KBM-7 (cell line): ENCODE data around the gene TMEM213.
A peak's percentile ranks its signal among the peaks of the same experiment; 100 is the strongest.

ENCODE experiments used
- DNase-seq: peaks from one replicate; pipeline ENCODE4 v3.0.0-alpha.2; 2015
- in situ Hi-C: fragments of 300-500 bp; cut with MboI; formaldehyde crosslinking; loops from 2 replicates; pipeline ENCODE4 v1.14.3; 2020; ENCODE audit warnings: low sequenced_read_pairs, low pct_unique_long_range_greater_than_20kb, mixed read lengths

TMEM213 gene, protein sequence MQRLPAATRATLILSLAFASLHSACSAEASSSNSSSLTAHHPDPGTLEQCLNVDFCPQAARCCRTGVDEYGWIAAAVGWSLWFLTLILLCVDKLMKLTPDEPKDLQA

DNA sequence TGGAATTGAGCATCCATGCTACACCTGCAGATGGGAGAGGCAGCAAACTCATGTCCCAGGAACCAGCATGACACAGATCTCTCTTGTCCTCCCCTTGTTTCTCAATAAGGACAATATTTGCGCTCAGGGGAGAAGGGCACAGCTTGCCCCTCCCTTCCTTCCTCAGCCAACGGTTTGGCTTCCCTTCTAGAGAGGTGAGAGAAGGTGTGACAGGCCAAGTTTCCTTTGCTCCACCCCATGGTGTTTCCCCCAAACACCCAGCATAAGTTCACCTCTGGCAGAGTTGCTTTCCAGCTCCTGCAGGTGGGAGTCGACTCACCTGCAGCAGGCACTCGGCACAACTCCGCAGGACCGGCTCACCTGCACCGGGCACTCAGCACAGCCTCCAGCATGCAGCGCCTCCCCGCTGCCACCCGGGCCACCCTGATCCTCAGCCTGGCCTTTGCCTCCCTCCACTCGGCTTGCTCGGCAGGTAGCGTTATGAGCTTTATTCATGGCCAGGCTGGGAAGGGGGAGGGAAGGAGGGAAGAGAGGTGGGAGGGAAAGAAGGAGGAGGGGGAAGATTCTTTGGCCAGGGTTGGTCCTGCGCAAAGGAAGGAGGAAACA is at the start of gene TMEM213, which contains the start of gene ATP6V0A4:
TMEM213 (plus strand) TSS at position 280 of the 606 bp plus-strand sequence; CDS start at position 391, 111 bp downstream.
ATP6V0A4 (minus strand) TSS at position 482 of the 606 bp plus-strand sequence. CDS start 26,949 bp downstream, outside the sequence.
- in situ Hi-C loops: no loop called here
- DNase-seq: no peak

DNA sequence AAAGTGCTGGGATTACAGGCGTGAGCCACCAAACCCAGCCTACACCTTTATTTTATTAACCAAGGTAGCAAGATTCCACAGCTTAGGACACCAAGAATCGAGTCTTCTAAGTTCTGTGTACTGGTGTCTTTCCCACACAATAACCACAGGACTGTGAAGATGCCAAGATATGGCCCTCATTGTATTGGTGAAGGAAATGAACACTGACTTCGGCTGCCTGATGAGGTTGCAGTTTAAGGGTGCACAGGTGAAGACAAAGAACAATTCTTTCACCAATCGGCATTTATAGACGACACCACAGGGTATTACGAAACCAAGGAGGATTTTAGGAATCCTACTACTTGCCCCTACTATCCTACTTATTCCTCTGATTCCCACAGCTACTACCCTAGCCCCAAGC is 49.1 kb upstream of the TMEM213 start:
- no peak for DNase-seq
- in situ Hi-C loops: no loop called here

DNA sequence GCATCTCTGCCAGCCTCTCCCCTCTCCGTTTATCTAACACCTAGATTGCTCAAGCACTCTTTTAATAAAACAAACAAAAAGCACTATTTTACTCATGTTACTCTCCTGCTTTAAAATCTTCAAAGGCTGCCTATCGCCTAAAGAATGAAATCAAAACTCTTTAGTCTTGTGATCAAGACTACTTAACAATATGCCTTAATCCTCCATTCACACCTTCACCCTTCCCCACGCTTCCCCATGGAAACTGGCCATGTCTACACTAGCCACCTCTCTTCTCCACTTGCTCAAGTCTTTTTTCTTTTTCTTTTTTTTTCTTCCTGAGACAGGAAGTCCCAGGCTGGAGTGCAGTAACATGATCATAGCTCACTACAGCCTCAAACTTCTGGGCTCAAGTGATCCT is 47.8 kb upstream of the TMEM213 start:
- in situ Hi-C loops: no loop called here

DNA sequence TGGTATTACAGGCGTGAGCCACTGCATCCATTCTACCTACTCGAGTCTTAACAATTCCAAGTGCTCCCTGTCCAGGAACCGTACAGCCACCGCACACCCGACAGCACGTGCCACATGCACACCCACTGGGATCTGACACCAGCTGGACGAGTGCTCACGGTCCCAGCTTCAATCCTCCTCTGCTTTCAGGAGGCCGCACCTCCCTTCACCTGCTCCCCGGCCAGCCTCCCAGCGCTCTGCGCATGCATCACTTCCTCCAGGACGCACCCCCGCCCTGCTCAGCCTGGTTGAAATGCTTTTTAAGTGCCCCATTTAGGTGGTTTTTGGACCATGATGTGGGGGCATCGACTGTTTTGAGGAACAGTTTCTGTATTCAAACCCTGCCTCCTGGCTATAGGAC is 47.3 kb upstream of the TMEM213 start:
- no peak for DNase-seq
- in situ Hi-C loops: no loop called here

More for the DNA sequence above, 47.8 kb upstream of the TMEM213 start:
- DNase-seq: no peak

DNA sequence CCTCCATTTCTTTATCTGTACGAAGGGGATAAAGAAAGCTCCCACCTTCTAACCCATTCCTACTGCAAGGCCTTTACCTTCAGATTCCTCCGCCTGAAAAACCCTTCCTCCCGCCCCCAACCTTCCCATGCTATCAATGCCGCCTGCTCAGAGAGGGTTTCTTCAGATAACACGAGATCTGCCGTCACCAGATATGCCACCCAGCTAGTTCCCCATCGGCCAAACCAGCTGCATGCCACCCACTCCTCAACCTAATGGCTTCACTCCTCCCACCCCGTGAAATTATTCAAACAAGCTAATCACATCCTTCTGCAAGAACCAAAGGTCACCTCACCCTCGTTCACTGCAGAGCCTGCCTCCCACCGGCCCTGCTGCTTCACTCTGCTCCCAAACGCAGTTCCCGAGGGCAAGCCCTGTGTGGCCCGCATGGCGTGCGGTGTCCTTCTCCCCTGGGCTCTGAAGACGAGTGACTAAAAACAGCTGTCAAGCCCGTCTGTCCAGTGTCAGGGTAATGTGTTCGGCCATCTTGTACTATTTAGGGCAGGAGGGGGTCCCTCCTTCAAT is 46.8 kb upstream of the TMEM213 start:
- in situ Hi-C loops: no loop called here
- DNase-seq: no peak

DNA sequence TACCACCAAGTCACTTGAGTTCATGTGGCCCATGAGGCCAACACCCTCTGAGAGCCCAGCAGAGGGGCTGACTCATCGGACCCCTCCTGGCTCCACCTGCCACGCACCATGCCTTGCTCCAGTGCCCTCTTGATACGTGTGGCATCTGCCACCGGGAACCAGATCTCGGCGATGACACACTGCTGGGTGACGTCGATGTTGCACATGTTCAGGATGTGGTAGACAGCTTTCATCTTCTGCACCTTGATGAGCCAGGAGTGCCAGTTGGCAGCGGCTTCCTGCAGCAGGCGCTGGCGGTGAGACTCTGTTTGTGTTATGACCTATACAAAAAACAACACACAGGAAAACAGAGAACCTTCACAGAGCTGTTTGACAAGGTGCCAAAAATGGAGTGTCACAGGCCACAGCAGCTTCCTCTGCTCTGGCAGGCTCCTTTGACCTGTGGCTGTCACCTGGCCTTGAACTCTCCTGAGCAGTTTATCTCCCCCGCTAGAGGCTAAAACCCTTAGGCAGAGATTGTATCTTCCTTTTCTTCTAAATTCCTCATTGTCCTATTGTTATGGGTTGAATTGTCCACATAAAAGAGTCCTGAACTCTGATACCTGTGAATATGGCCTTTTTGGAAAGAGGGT is 45.2 kb upstream of the TMEM213 start:
- in situ Hi-C loops: no loop called here
- peak; percentile 66 for DNase-seq

DNA sequence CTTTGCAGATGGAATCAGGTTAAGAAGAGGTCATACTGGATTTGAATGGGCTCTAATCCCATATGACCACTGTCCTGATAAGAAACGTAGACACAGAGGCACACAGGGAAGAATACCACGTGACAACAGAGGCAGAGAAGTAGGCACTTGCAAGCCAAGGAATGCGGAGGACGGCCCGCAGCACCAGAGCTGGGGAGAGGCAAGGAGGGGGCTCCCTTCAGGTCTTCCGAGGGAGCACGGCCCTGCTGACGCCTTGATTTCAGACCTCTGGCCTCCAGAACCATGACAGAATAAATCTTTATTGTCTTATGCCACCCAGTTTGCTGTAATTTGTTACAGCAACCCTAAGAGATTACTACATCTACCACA is 44.7 kb upstream of the TMEM213 start:
- in situ Hi-C loops: no loop called here
- DNase-seq: no peak

DNA sequence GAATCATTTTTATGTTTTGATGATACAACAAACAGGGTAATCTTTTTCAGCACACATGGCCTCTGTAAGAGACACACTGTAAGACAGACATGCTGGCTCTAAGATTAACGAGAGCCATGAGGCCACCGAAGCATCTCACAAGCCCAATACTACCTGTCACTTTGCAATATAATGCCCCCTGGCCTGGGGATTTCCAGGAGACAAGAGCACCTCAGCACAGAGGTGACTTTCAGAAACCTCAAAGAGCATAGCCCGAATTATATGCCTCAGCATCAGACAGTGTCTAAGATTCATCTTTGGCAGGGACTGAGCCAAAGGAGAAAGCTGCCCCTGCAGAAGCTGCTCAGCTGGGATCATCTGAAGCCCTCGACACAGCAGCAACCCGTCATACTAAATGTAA is 44.2 kb upstream of the TMEM213 start:
- in situ Hi-C loops: no loop called here
- DNase-seq: no peak

DNA sequence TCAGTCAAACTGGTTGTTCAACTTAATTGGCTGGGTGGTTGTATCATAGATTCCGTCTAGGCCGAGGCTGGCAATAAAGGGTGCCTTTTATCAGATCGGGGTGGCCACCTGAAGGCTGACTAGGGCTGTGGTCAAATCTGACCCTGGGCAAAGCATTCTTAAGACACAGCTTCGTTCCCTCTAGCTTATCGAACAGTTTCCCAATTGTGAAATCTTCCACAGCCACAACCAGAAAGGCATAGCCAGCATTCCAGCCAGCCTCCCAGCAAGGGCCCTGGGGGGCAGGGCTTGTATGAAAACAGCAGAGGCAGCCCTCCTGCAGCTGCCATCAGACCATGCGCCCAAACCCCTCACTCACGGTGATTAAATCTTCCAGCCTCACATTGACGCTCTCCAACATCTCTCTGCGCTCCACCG is 42.5 kb upstream of the TMEM213 start:
- in situ Hi-C loops: no loop called here
- no peak for DNase-seq

DNA sequence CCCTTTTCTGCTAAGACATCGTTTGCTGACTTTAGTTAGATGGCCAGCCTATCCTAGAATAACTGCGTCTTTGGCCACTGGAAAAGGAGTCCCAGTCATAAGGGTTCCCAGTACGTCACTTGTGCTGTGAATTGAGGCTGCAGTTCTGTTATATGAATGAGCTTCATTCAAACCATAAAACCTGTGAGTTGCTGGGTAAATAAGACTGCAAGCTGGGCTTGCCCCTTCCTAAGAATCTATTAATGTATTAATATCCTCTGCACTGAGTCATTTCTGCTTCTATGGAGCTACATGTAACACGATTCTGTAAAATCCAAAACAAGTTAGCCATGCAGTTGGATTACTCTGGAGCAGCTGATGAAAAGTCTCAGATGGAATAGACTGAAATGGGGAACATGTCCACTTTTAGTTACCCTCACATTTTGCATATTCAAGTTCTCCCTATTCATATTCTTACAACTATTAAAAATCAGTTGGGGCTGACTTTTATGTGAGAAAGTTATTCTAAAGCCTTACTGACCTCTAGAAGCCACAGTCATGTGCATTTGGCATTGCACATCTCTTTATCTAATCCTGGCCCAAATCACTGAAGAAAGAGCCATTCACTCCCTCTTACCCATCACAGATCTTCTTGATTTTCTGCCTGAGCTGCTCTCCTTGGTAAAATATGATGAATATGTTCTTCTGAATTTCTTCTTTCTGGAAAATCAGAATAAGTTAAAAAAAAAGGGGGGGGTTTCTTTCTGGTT is 41.8 kb upstream of the TMEM213 start:
- in situ Hi-C loops: no loop called here
- no peak for DNase-seq

DNA sequence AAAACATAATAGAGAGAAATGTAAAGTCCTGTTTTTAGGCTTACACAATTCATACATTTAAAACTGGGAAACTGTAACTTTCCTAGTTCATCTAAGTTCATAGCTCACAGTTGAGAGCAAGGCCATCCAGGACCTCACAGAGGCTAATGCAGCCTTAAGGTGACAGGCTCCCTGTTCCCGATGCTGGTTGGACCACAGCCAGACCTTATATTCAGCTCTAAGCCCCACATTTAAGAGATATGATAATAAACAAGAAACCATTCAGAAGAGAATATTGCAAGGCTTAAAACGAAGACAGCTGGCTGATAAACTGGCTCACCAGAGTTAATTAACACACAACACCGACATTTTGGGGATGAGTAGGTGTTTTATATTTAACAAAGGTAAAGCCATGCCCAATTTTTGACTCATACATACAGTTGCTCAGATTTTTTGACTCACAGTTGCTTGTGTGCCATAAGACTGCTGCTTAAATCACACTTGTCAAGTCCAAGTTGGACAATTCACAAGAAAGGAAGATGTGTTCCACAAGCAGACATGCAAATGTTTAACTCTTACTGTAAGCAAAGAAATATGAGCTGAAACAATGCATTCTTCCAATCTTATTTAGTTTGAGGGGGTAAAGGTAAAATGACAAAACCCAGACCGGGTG is 41.1 kb upstream of the TMEM213 start:
- in situ Hi-C loops: no loop called here

DNA sequence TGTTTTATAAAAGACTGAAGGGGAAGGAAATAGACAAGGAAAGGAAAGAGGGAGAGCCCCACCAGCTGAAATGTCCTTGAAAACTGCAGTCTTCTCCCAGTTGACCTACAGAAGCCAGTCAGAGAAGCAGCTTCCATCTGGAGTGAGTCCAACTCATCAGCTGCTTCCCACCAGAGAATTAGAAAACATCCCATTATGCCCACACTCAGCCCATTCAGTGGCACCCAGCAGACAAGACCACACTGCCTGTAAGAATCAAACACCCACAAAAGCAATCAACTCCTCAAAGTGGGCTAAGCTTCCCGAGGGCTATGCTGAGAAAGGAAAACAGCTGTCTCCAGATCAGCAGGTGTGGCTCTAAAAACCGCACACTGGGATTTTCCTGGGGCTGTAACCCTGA is 29.6 kb upstream of the TMEM213 start:
- DNase-seq: no peak
- in situ Hi-C loops: no loop called here

More for the DNA sequence above, 41.1 kb upstream of the TMEM213 start:
- no peak for DNase-seq

DNA sequence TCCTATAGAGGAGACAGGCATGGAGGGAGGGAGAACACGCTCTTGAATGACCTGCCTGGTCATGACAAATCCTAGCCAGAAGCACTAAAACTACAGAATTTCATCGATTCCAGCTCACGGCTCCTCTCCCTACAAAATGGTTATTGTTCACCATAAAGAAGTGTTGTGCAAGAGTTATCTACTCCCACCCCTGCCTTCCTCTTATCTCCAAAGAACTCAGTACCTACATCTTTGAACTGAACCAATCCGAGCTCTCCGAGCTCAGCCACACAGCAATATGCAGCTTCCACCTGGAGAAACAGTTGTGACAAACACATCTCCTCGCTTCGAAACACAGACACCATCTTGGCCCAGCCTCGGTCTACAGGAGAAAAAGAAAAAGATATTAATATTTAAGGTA is 26.9 kb upstream of the TMEM213 start:
- no peak for DNase-seq
- in situ Hi-C loops: no loop called here

DNA sequence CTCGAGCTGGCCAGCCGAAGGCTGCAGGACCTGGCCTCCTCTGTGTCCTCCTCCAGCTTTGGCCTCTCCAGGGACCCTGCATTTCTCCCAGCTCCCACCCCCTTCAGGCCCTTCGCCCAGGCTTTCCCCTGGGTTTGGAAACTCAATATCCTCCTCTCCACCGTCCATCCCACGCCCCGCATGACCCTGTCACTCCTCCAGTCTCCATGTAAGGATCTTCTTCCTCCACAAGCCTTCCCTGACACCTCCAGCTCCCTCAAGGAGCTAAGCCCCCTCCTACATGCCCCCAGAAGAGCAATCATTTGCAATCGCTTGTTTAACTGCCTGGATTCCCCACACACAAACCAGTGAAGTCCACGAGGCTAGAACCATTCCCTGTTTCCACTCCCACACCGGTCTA is 24.6 kb upstream of the TMEM213 start:
- in situ Hi-C loops: no loop called here
- DNase-seq: no peak

DNA sequence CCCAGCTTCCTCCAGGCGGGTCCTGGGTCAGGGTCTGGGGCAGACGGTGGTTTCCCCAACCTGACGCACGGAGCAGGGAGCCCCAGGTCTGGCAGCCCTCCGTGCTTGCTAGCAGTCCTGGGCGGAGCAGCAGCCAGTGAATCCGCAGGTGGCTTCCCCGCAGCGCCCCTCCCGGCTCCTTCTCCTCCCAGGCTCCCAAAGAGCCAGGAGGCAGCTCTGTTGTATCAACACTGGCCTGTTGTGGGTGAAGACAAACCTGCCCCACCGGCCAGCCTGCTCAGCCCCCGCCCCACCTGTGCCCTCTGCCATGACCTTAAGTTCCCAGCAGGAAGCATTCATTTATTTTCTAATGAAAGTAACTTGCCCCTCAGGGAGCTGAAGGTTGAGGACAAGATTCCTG is 24.0 kb upstream of the TMEM213 start:
- no peak for DNase-seq
- in situ Hi-C loops: no loop called here

DNA sequence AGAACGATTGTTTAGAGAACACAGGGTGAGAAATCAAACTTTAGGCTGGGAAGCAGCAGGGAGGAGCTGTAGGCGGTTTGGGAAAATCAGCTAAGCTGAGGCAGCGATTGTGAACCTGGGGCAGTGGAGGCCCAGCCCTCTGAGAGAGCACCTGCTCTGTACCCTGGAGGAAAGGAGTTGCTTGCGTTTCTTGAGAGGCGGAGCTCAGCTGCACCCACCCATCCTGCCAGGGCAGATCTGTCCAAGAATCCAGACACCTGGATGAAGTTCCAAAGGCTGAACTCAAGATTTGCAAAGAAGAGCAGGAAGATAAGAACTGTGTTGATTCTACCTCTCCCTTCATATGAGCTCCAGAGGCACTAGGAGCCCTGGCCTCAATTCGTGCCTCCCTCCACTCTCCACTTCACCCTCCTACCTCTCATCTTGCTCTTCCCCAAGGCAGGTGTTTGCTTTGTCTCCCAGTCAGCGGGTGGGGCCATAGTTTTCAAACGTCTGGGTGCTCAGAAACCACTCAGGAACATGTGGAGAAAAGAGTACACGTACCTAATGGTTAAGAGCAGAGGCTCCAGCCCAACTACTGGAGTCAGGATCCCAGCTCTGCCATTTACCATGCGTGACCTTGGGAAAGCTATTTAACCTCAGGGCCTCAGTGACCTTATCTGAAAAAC is 21.5 kb upstream of the TMEM213 start:
- in situ Hi-C loops: no loop called here
- DNase-seq: no peak

DNA sequence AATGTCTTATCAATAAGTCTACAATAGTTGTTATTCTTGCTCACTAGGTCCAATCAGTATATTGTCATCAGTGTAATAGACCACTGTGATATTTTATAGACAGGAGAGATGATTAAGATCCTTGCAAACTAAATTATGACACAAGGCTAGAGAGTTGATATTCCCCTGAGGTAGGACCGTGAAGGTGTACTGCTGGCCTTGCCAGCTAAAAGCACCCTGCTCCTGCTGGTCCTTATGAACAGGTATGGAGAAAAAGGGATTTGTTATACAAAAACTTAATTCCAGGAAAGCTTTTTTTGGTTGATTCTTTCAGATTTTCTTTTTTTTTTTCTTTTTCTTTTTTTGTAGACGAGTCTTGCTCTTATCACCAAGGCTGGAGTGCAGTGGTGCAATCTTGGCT is 16.8 kb upstream of the TMEM213 start:
- no peak for DNase-seq
- in situ Hi-C loops: no loop called here

DNA sequence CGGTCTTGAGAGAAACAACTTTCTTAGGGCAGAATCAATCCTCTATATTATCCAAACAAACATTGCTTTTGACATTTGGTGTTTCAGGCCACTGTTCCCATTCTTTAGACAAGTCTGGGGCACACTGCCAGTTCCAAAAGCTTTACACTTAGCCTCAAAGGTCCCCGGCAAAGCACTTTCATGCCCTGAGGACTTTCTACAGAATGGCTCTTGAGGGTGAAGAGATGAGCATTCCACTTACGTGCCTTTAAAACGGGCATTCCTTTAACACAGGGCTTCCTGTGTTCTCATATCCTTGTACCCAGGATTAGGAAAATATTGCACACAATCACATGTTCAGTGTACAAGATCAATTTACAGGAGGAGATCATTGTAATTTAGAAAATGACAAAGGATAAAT is 13.1 kb upstream of the TMEM213 start:
- DNase-seq: no peak
- in situ Hi-C loops: no loop called here
